Inflammatory macrophage treated with lipopolysaccharide for 1 hour (primary cell): ENCODE measurements around the gene GRAMD4.

Experiments used
- DNase-seq, 2 donors: peaks; one replicate each; pipeline ENCODE4 v3.0.0-alpha.2; 2020 to 2022

GRAMD4 gene

GRCh38 chr22:46619830-46620501, at the start of gene GRAMD4:
Gene GRAMD4, plus strand, starts transcription at chr22:46620386. Its CDS starts 6,414 bp downstream, at chr22:46626800.
- DNase-seq: peak in 1 of 2 donors; percentile 40

GRCh38 chr22:46571642-46572250, 48.4 kb upstream of the GRAMD4 start:
- DNase-seq: no peak

GRCh38 chr22:46572911-46573780, 47.0 kb upstream of the GRAMD4 start:
- no peak for DNase-seq

- peak; percentile 70 to 72 for DNase-seq
Measured at GRCh38 chr22:46573781-46574437, 46.3 kb upstream of the GRAMD4 start.

- DNase-seq: no peak
Measured at GRCh38 chr22:46574438-46574992, 45.7 kb upstream of the GRAMD4 start.

GRCh38 chr22:46574993-46575910, 44.9 kb upstream of the GRAMD4 start:
- DNase-seq: no peak

- DNase-seq: no peak
Measured at GRCh38 chr22:46575911-46576555, 44.2 kb upstream of the GRAMD4 start.

GRCh38 chr22:46576556-46577367, 43.4 kb upstream of the GRAMD4 start:
- peak in 1 of 2 donors; percentile 43 for DNase-seq

- no peak for DNase-seq
Measured at GRCh38 chr22:46577368-46578249, 42.6 kb upstream of the GRAMD4 start.

GRCh38 chr22:46578251-46578823, 41.8 kb upstream of the GRAMD4 start:
- DNase-seq: no peak

GRCh38 chr22:46578824-46579561, 41.2 kb upstream of the GRAMD4 start:
- no peak for DNase-seq

- DNase-seq: no peak
Measured at GRCh38 chr22:46579751-46580449, 40.3 kb upstream of the GRAMD4 start.

- DNase-seq: no peak
Measured at GRCh38 chr22:46580940-46581537, 39.1 kb upstream of the GRAMD4 start.

- no peak for DNase-seq
Measured at GRCh38 chr22:46581538-46582244, 38.5 kb upstream of the GRAMD4 start.

- DNase-seq: no peak
Measured at GRCh38 chr22:46582281-46582933, 37.8 kb upstream of the GRAMD4 start.

- no peak for DNase-seq
Measured at GRCh38 chr22:46583571-46583970, 36.6 kb upstream of the GRAMD4 start.
